Gastroesophageal sphincter (tissue), 4 donors: ENCODE measurements around the gene ABAT. TPM values are rescaled to one million over a fixed set of nuclear protein-coding genes. Genes with fewer than 3 reads are reported as not detected.

Experiments
- ATAC-seq: fragments of 150-250 bp; one replicate; pipeline ENCODE4 v1.9.1; 2016; ENCODE audit warnings: mild to moderate bottlenecking, moderate library complexity
- H3K27ac ChIP-seq, 4 donors: fragments of 200-600 bp; sonication (generic) in 3 of 4; 1 replicate in 3 of 4; 2 replicates in 1 of 4; pipeline ENCODE4 v1.5.1; 2016 to 2019
- H3K27me3 ChIP-seq: fragments of 200-600 bp; sonication (generic); one replicate; pipeline ENCODE4 v1.5.1; 2019
- H3K36me3 ChIP-seq, 2 donors: fragments of 200-600 bp; sonication (generic); one replicate each; pipeline ENCODE4 v1.5.1; 2019; ENCODE audit warnings: control low read depth in 1 of 2
- H3K4me1 ChIP-seq, 3 donors: fragments of 200-600 bp; sonication (generic); 1 replicate in 2 of 3; 2 replicates in 1 of 3; pipeline ENCODE4 v1.5.1; 2016 to 2019; ENCODE audit warnings: control low read depth in 2 of 3
- H3K4me3 ChIP-seq, 2 donors: fragments of 200-600 bp; sonication (generic); one replicate each; pipeline ENCODE4 v1.5.1; 2019; ENCODE audit warnings: mild to moderate bottlenecking in 1 of 2, moderate library complexity in 1 of 2
- H3K9me3 ChIP-seq, 3 donors: fragments of 200-600 bp; sonication (generic); one replicate each; pipeline ENCODE4 v1.5.1; 2017 to 2019; ENCODE audit warnings: control low read depth in 2 of 3
- CTCF ChIP-seq, 4 experiments: fragments of 200-600 bp in 2 of 4; fragments of 450-650 bp in 2 of 4; sonication (generic) in 1 of 4; IDR thresholded peaks; one replicate each; pipeline ENCODE4 v1.5.1; 2017 to 2019; ENCODE audit warnings: antibody characterized with exemption in 4 of 4, mild to moderate bottlenecking in 2 of 4, moderate library complexity in 2 of 4
- EP300 ChIP-seq: sonication (generic); formaldehyde crosslinking; IDR thresholded peaks from one replicate; pipeline ENCODE4 v1.6.1; 2017; ENCODE audit warnings: antibody characterized with exemption, mild to moderate bottlenecking
- POLR2A ChIP-seq, 2 donors: fragments of 450-650 bp; IDR thresholded peaks; one replicate each; pipeline ENCODE4 v1.6.1; 2017; ENCODE audit warnings: antibody characterized with exemption in 2 of 2, mild to moderate bottlenecking in 2 of 2, moderate library complexity in 1 of 2
- POLR2AphosphoS5 ChIP-seq: sonication (generic); formaldehyde crosslinking; IDR thresholded peaks from one replicate; pipeline ENCODE4 v1.6.1; 2017; ENCODE audit warnings: antibody characterized with exemption
- WGBS, 2 donors: methylation state at CpG; one replicate each; pipeline ENCODE4 v1.1.5; 2018; ENCODE audit warnings: low coverage in 1 of 2; 5-methylcytosine and 5-hydroxymethylcytosine counted together
- total RNA-seq, 4 donors: library from RNA; depleted of rRNA; stranded (reverse); fragments of >200 nt; gene quantifications; one replicate each; pipeline ENCODE4 v1.1.0, GENCODE V29; 2016

The ABAT gene
- total RNA-seq, 4 donors from 2014 or later: 5.3 to 15.6 (median 10.3) TPM

- TF ChIP-seq EP300 (no peak), POLR2A (IDR thresholded peaks at IDR 0.05) (no peak)
- Histone ChIP-seq H3K9me3 (no peaks in the 10 kb centered on the region), H3K36me3 (peaks cover 0 to 91% of the 10 kb centered on the region in 2 donors), H3K4me3 (no peak overlapping the region), H3K27ac (no peak overlapping the region), H3K4me1 (no peaks in the 10 kb centered on the region), H3K27me3 (no peaks in the 10 kb centered on the region)
- WGBS, 2 donors: 58 to 100% methylated on average over 2 to 3 of the region's 3 CpGs
- no peak for ATAC-seq
Measured at GRCh38 chr16:8773537-8773936, 99.1 kb downstream of the ABAT start.

- Histone ChIP-seq H3K36me3 (peaks cover 0 to 90% of the 10 kb centered on the region in 2 donors), H3K4me1 (no peaks in the 10 kb centered on the region), H3K27ac (no peak overlapping the region), H3K4me3 (no peak overlapping the region), H3K9me3 (no peaks in the 10 kb centered on the region), H3K27me3 (no peaks in the 10 kb centered on the region)
- WGBS, 2 donors: 82 to 83% methylated on average over 8 to 10 of the region's 11 CpGs
- no peak for ATAC-seq
- TF ChIP-seq EP300 (no peak), POLR2A (IDR thresholded peaks at IDR 0.05) (no peak), CTCF (IDR thresholded peaks at IDR 0.05) (no peak), POLR2AphosphoS5 (no peak)
Measured at GRCh38 chr16:8774208-8774607, 99.8 kb downstream of the ABAT start.

- ATAC-seq: no peak
- H3K4me1 ChIP-seq: no peaks in the 10 kb centered on the region
- H3K9me3 ChIP-seq: no peaks in the 10 kb centered on the region
- H3K4me3 ChIP-seq: no peak overlapping the region
- WGBS, 2 donors: 63% methylated on average over 1 of the region's 1 CpG; no CpG with 5 or more reads in 1 of the 2 donors
- peaks cover 0 to 90% of the 10 kb centered on the region in 2 donors for H3K36me3 ChIP-seq
- TF ChIP-seq POLR2AphosphoS5 (no peak), CTCF (IDR thresholded peaks at IDR 0.05) (no peak), POLR2A (IDR thresholded peaks at IDR 0.05) (no peak), EP300 (no peak)
- no peaks in the 10 kb centered on the region for H3K27me3 ChIP-seq
- H3K27ac ChIP-seq: no peak overlapping the region
Measured at GRCh38 chr16:8775359-8775758, 100.9 kb downstream of the ABAT start.

- Histone ChIP-seq H3K4me3 (no peak overlapping the region), H3K9me3 (no peaks in the 10 kb centered on the region), H3K27me3 (no peaks in the 10 kb centered on the region), H3K36me3 (peaks cover 0 to 91% of the 10 kb centered on the region in 2 donors), H3K4me1 (no peaks in the 10 kb centered on the region), H3K27ac (no peak overlapping the region)
- ATAC-seq: no peak
- 20 to 80% methylated on average over 1 to 2 of the region's 12 CpGs for whole genome bisulfite sequencing, 2 donors
- TF ChIP-seq POLR2A (IDR thresholded peaks at IDR 0.05): no peak
- TF ChIP-seq EP300: no peak
- TF ChIP-seq POLR2AphosphoS5: no peak
- no peak for TF ChIP-seq CTCF (IDR thresholded peaks at IDR 0.05)
Measured at GRCh38 chr16:8776129-8776584, 101.7 kb downstream of the ABAT start.

DNA sequence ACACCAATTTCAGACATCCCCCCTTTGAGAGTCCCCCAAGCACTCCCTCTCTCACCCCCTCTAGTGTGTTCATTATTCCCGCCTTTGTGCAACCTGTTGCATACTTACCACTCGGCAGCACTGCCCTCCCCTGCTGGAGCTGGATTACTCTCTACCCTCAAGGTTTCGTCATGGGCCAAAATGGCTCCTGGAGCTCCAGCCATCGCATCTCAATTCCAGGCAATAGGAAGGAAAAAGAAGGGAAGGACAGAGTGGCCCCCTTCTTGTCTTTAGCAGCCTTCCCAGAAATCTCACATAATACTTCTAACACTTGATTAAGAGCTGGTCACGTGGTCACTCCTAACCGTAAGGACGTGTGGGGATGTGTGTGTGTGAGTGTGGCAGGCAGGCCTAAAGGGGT lies 102.8 kb downstream of the ABAT start:
- Histone ChIP-seq H3K9me3 (no peaks in the 10 kb centered on the region), H3K36me3 (peaks cover 0 to 91% of the 10 kb centered on the region in 2 donors), H3K4me3 (no peak overlapping the region), H3K27ac (no peak overlapping the region), H3K27me3 (no peaks in the 10 kb centered on the region), H3K4me1 (no peaks in the 10 kb centered on the region)
- no peak for ATAC-seq
- WGBS, 2 donors: 83 to 100% methylated on average over 1 of the region's 7 CpGs
- TF ChIP-seq POLR2AphosphoS5: no peak
- no peak for TF ChIP-seq CTCF (IDR thresholded peaks at IDR 0.05)
